Measurements from ENCODE around the gene MRM3. TPM values are rescaled to one million over a fixed set of nuclear protein-coding genes. Genes with fewer than 3 reads are reported as not detected.

The MRM3 gene
- total and polyA plus RNA-seq, 2 donors (not counting 3 experiments of a cell fraction or from before 2014, with no cell fraction given), result 17.1 to 19.2 TPM

GRCh38 chr17:801660-802059 lies 19.5 kb downstream of the MRM3 start:
- H3K79me2 ChIP-seq (ENCODE audit: control insufficient read depth, insufficient read depth, low read length), result no peaks in the 10 kb centered on the region
- H2AFZ ChIP-seq (ENCODE audit: low read depth, low read length), result no peak overlapping the region
- dilution Hi-C loops (cut with MboI; ENCODE audit: extremely low pct_ligation_motif_present, low sequenced_read_pairs) (no loop called here), intact Hi-C loops (cut with micrococcal nuclease) (no loop called here)
- TF ChIP-seq EZH2 (IDR thresholded peaks at IDR 0.05; ENCODE audit: borderline replicate concordance, low read depth, low read length, severe bottlenecking), result no peak
- no peak for TF ChIP-seq MAX (IDR thresholded peaks at IDR 0.05; ENCODE audit: insufficient read depth, insufficient read length)
- no peak for TF ChIP-seq POLR2A (IDR thresholded peaks at IDR 0.05; ENCODE audit: low read depth, low read length)
- TF ChIP-seq JUN (IDR thresholded peaks at IDR 0.05; ENCODE audit: borderline replicate concordance, insufficient read depth, insufficient read length, low read depth), result no peak
- TF ChIP-seq GATA2 (IDR thresholded peaks at IDR 0.05; ENCODE audit: insufficient read depth, insufficient read length, low read depth, low read length), result no peak
- TF ChIP-seq CTCF (IDR thresholded peaks at IDR 0.05; ENCODE audit: extremely low read depth in 1 of 2, insufficient read depth in 1 of 2, low read depth in 1 of 2, low read length in 2 of 2), result no peak
- TF ChIP-seq POLR2AphosphoS5 (IDR thresholded peaks at IDR 0.05; ENCODE audit: insufficient read depth, low read depth, low read length), result no peak
- no peak for TF ChIP-seq FOS (IDR thresholded peaks at IDR 0.05; ENCODE audit: borderline replicate concordance, insufficient read depth, low read length)
- TF ChIP-seq MYC (IDR thresholded peaks at IDR 0.05; ENCODE audit: low read depth, low read length), result no peak
- no peak overlapping the region for H3K27ac ChIP-seq (ENCODE audit: insufficient read depth, low read depth, low read length)
- no TSS peak for BruUV-seq (replicated peaks)
- ChIA-PET POLR2A (no interaction called here), CTCF (interaction anchor here (15.3 kb wide), 1 partner anchor 178 kb away, joined by 341 read pairs; the partner anchor contains the start of gene NXN)
- peaks cover 0 to 11% of the 10 kb centered on the region in 2 experiments for H3K36me3 ChIP-seq (ENCODE audit: control insufficient read depth in 2 of 2, extremely low read depth in 1 of 2, insufficient read depth in 2 of 2, low read length in 2 of 2)
- H3K4me1 ChIP-seq (ENCODE audit: control insufficient read depth, extremely low read depth, insufficient read depth, low read length), result no peaks in the 10 kb centered on the region
- no peaks in the 10 kb centered on the region for H3K9me1 ChIP-seq (replicated peaks; ENCODE audit: control insufficient read depth, extremely low read depth, insufficient read depth, low read length)
- H3K27me3 ChIP-seq (ENCODE audit: control insufficient read depth in 2 of 2, insufficient read depth in 2 of 2, low read length in 2 of 2), result no peaks in the 10 kb centered on the region
- DNase-seq (ENCODE audit: low read depth, low spot score), result no peak
- no peak overlapping the region for H3K4me3 ChIP-seq (replicated peaks in 1 of 3; ENCODE audit: insufficient read depth in 1 of 3, low read depth in 1 of 3, low read length in 3 of 3)
- no peaks in the 10 kb centered on the region for H4K20me1 ChIP-seq (replicated peaks; ENCODE audit: control insufficient read depth, extremely low read depth, insufficient read depth, low read length)
- H3K9ac ChIP-seq (replicated peaks; ENCODE audit: extremely low read depth, insufficient read depth, low read length), result no peak overlapping the region
- no peak overlapping the region for H3K4me2 ChIP-seq (ENCODE audit: insufficient read depth, low read length)
- H3K9me3 ChIP-seq (replicated peaks; ENCODE audit: control insufficient read depth, insufficient read depth, low read length), result no peaks in the 10 kb centered on the region
- FAIRE-seq, result no peak
